Activated B cell treated with CpG ODN at 0.5 μM for 24 hours (primary cell): ENCODE data around the gene ZSWIM4. TPM values are rescaled to one million over a fixed set of nuclear protein-coding genes. Genes with fewer than 3 reads are reported as not detected.
A peak's percentile ranks its signal among the peaks of the same experiment; 100 is the strongest.

ENCODE experiments used
- ATAC-seq: fragments of 200-7000 bp; cut with Tn5 transposase; one replicate; pipeline ENCODE4 v1.10.0; 2021; ENCODE audit warnings: low read depth, mild to moderate bottlenecking, moderate library complexity
- CTCF ChIA-PET: fragments of 350-600 bp; sonication (Branson Sonifier 250); formaldehyde crosslinking; loops from one replicate; lab custom pipeline; 2021; ENCODE audit warnings: antibody characterized with exemption; lab: Charles Lee
- POLR2A ChIA-PET: fragments of 350-600 bp; sonication (Branson Sonifier 250); formaldehyde crosslinking; loops from one replicate; lab custom pipeline; 2021; ENCODE audit warnings: antibody characterized with exemption; lab: Charles Lee
- DNase-seq: peaks from one replicate; pipeline ENCODE4 v3.0.0; 2022
- H3K27ac Mint-ChIP-seq: one replicate; pipeline ENCODE4 v1.8.0; 2020; ENCODE audit warnings: mixed read lengths
- H3K27me3 Mint-ChIP-seq: one replicate; pipeline ENCODE4 v1.8.0; 2021; ENCODE audit warnings: mixed read lengths
- H3K36me3 Mint-ChIP-seq: one replicate; pipeline ENCODE4 v1.8.0; 2021; ENCODE audit warnings: low read depth, mixed read lengths
- H3K4me1 Mint-ChIP-seq: one replicate; pipeline ENCODE4 v1.8.0; 2021; ENCODE audit warnings: mixed read lengths
- H3K4me3 Mint-ChIP-seq: one replicate; pipeline ENCODE4 v1.8.0; 2020; ENCODE audit warnings: mild to moderate bottlenecking, mixed read lengths
- H3K9me3 Mint-ChIP-seq: one replicate; pipeline ENCODE4 v1.8.0; 2020; ENCODE audit warnings: mixed read lengths
- CTCF ChIP-seq: fragments of 200-600 bp; IDR thresholded peaks from one replicate; pipeline ENCODE4 v1.8.0; 2022; ENCODE audit warnings: antibody characterized with exemption, mild to moderate bottlenecking
- intact Hi-C: fragments of 100-400 bp; cut with micrococcal nuclease; formaldehyde crosslinking; loops from one replicate; pipeline ENCODE4 v1.15.1; 2024
- total RNA-seq: library from RNA; stranded (reverse); gene quantifications from 2 replicates; pipeline ENCODE4 v1.2.3, GENCODE V29; 2022

The ZSWIM4 gene
- total RNA-seq, 1 donor from 2014 or later: 11.2 TPM

- no peaks in the 10 kb centered on the region for H3K36me3 Mint-ChIP-seq
- TF ChIP-seq CTCF: no peak
- ATAC-seq: no peak
- H3K27ac Mint-ChIP-seq: peak overlapping the region; percentile 91
- peaks cover 34% of the 10 kb centered on the region for H3K4me1 Mint-ChIP-seq
- H3K27me3 Mint-ChIP-seq: no peaks in the 10 kb centered on the region
- POLR2A ChIA-PET: interaction anchor here (0.7 to 2.5 kb wide), 11 partner anchors 9 to 724 kb away, joined by 3 to 25 read pairs (median 6); partner anchors contain the start of gene DNAJB1
- intact Hi-C loops: loop anchor here (10.0 kb wide), 1 partner anchor 320 kb away; the partner anchor contains the start of gene PRKACA
- CTCF ChIA-PET: interaction anchor here (0.8 to 1.7 kb wide), 3 partner anchors 47 to 72 kb away, joined by 3 to 11 read pairs (median 4); no protein-coding TSS in a partner anchor
- H3K9me3 Mint-ChIP-seq: no peaks in the 10 kb centered on the region
- peak overlapping the region; percentile 98 for H3K4me3 Mint-ChIP-seq
- DNase-seq: no peak
Observed at GRCh38 chr19:13794398-13794756, 866 bp upstream of the ZSWIM4 start.

GRCh38 chr19:13795595-13796300 is 505 bp downstream of the ZSWIM4 start:
- Mint-ChIP-seq H3K9me3 (no peaks in the 10 kb centered on the region), H3K27ac (peak overlapping the region; percentile 77), H3K4me3 (peak overlapping the region; percentile 98), H3K27me3 (no peaks in the 10 kb centered on the region), H3K4me1 (peaks cover 27% of the 10 kb centered on the region), H3K36me3 (no peaks in the 10 kb centered on the region)
- ATAC-seq (peak; percentile 34), DNase-seq (no peak)
- ChIA-PET POLR2A (interaction anchor here (0.6 to 2.5 kb wide), 21 partner anchors 8 to 722 kb away, joined by 3 to 29 read pairs (median 5); partner anchors contain the start of genes C19orf53, DNAJB1 and IL27RA), CTCF (interaction anchor here (1.6 to 2.1 kb wide), 3 partner anchors 12 to 67 kb away, joined by 6 to 11 read pairs (median 9); no protein-coding TSS in a partner anchor)
- no peak for TF ChIP-seq CTCF
- intact Hi-C loops: loop anchor here (1.0 to 10.0 kb wide), 7 partner anchors 21 to 342 kb away; partner anchors contain the start of genes ASF1B, C19orf53, MRI1 and PRKACA

GRCh38 chr19:13796301-13797057 is 1.2 kb downstream of the ZSWIM4 start:
- peak overlapping the region; percentile 77 for H3K27ac Mint-ChIP-seq
- no peak for DNase-seq
- intact Hi-C loops: loop anchor here (5.0 to 10.0 kb wide), 2 partner anchors 318 to 341 kb away; partner anchors contain the start of genes ASF1B and PRKACA
- no peaks in the 10 kb centered on the region for H3K9me3 Mint-ChIP-seq
- peak overlapping the region; percentile 83 for H3K4me3 Mint-ChIP-seq
- H3K4me1 Mint-ChIP-seq: peaks cover 27% of the 10 kb centered on the region
- POLR2A ChIA-PET: interaction anchor here (0.5 to 2.5 kb wide), 9 partner anchors 9 to 65 kb away, joined by 3 to 29 read pairs (median 7); partner anchors contain the start of gene C19orf53
- ATAC-seq: no peak
- no peaks in the 10 kb centered on the region for H3K27me3 Mint-ChIP-seq
- H3K36me3 Mint-ChIP-seq: no peaks in the 10 kb centered on the region
- CTCF ChIA-PET: interaction anchor here (1.6 to 2.1 kb wide), 2 partner anchors 12 to 39 kb away, joined by 6 to 9 read pairs; no protein-coding TSS in a partner anchor
- TF ChIP-seq CTCF: no peak

- ChIA-PET POLR2A (interaction anchor here (0.9 to 2.0 kb wide), 6 partner anchors 9 to 65 kb away, joined by 3 to 11 read pairs (median 6); no protein-coding TSS in a partner anchor), CTCF (interaction anchor here (1.3 to 2.1 kb wide), 3 partner anchors 13 to 38 kb away, joined by 3 to 9 read pairs (median 6); partner anchors contain the start of gene MRI1)
- Mint-ChIP-seq H3K4me1 (peaks cover 27% of the 10 kb centered on the region), H3K27me3 (no peaks in the 10 kb centered on the region), H3K27ac (peak overlapping the region; percentile 77), H3K9me3 (no peaks in the 10 kb centered on the region), H3K36me3 (no peaks in the 10 kb centered on the region), H3K4me3 (peak overlapping the region; percentile 83)
- no peak for DNase-seq
- ATAC-seq: no peak
- no peak for TF ChIP-seq CTCF
- intact Hi-C loops: loop anchor here (5.0 to 10.0 kb wide), 2 partner anchors 318 to 340 kb away; partner anchors contain the start of genes ASF1B and PRKACA
Observed at GRCh38 chr19:13797058-13797440, 1.8 kb downstream of the ZSWIM4 start.
